Mesenchymal stem cell (in vitro differentiated cells and primary cell): ENCODE measurements around the gene ERI3.

Experiments
- DNase-seq: peaks from one replicate; pipeline ENCODE4 v3.0.0-alpha.2; 2013
- H2AFZ ChIP-seq: one replicate; pipeline ENCODE4 v1.6.1; 2013; ENCODE audit warnings: low read depth, mild to moderate bottlenecking, control low read depth, inconsistent platforms, low read length, moderate library complexity
- H2AK5ac ChIP-seq: 2 replicates; pipeline ENCODE4 v1.6.1; 2013; ENCODE audit warnings: low read length, moderate library complexity, mild to moderate bottlenecking, inconsistent platforms; ENCODE audit not compliant: severe bottlenecking
- H2BK120ac ChIP-seq: one replicate; pipeline ENCODE4 v1.6.1; 2013; ENCODE audit warnings: low read depth, mild to moderate bottlenecking, inconsistent platforms, low read length, moderate library complexity
- H2BK12ac ChIP-seq, 2 experiments: one replicate each; pipeline ENCODE4 v1.6.1; 2013; ENCODE audit warnings: inconsistent platforms in 2 of 2, low read length in 2 of 2, mild to moderate bottlenecking in 2 of 2, moderate library complexity in 2 of 2, control low read depth in 1 of 2
- H2BK15ac ChIP-seq: one replicate; pipeline ENCODE4 v1.6.1; 2013; ENCODE audit warnings: mild to moderate bottlenecking, low read depth, inconsistent platforms; ENCODE audit not compliant: poor library complexity, severe bottlenecking
- H2BK5ac ChIP-seq: 2 replicates; pipeline ENCODE4 v1.6.1; 2013; ENCODE audit warnings: low read depth, mild to moderate bottlenecking, low read length, control low read depth, inconsistent platforms; ENCODE audit not compliant: poor library complexity, severe bottlenecking
- H3K14ac ChIP-seq, 2 experiments: one replicate each; pipeline ENCODE4 v1.6.1; 2013; ENCODE audit warnings: inconsistent platforms in 2 of 2, low read length in 2 of 2, control low read depth in 1 of 2, mild to moderate bottlenecking in 1 of 2, moderate library complexity in 1 of 2
- H3K18ac ChIP-seq, 2 experiments: one replicate each; pipeline ENCODE4 v1.6.1; 2013; ENCODE audit warnings: inconsistent platforms in 2 of 2, low read length in 2 of 2, control low read depth in 1 of 2, low read depth in 1 of 2, mild to moderate bottlenecking in 1 of 2
- H3K23ac ChIP-seq, 2 experiments: one replicate each; pipeline ENCODE4 v1.6.1; 2013; ENCODE audit warnings: inconsistent platforms in 2 of 2, low read length in 2 of 2, mild to moderate bottlenecking in 2 of 2, moderate library complexity in 2 of 2, control low read depth in 1 of 2
- H3K27ac ChIP-seq: 2 replicates; pipeline ENCODE4 v1.5.1; 2013; ENCODE audit warnings: mild to moderate bottlenecking, moderate library complexity, low read length, control low read depth, inconsistent platforms; ENCODE audit not compliant: poor library complexity, severe bottlenecking
- H3K27me3 ChIP-seq, 2 experiments: 2 replicates each; pipeline versions ENCODE4 v1.6.1 to v1.7.0; 2013; ENCODE audit warnings: low read length in 2 of 2, mild to moderate bottlenecking in 2 of 2, moderate library complexity in 2 of 2, control low read depth in 1 of 2, inconsistent platforms in 1 of 2; ENCODE audit not compliant: control insufficient read depth in 1 of 2, insufficient read depth in 1 of 2
- H3K36me3 ChIP-seq, 2 experiments: 2 replicates each; pipeline versions ENCODE4 v1.6.1 to v1.7.0; 2013; ENCODE audit warnings: low read length in 2 of 2, control low read depth in 1 of 2, inconsistent platforms in 1 of 2, low read depth in 1 of 2, mild to moderate bottlenecking in 1 of 2; ENCODE audit not compliant: insufficient read depth in 2 of 2, control insufficient read depth in 1 of 2
- H3K4ac ChIP-seq, 2 experiments: one replicate each; pipeline ENCODE4 v1.6.1; 2013; ENCODE audit warnings: inconsistent platforms in 2 of 2, low read length in 2 of 2, mild to moderate bottlenecking in 2 of 2, moderate library complexity in 2 of 2, control low read depth in 1 of 2, low read depth in 1 of 2
- H3K4me1 ChIP-seq: 2 replicates; pipeline ENCODE4 v1.6.1; 2013; ENCODE audit warnings: low read depth, low read length, control low read depth; ENCODE audit not compliant: control insufficient read depth, insufficient read depth
- H3K4me2 ChIP-seq: 2 replicates; pipeline ENCODE4 v1.6.1; 2013; ENCODE audit warnings: low read length, mild to moderate bottlenecking, inconsistent platforms; ENCODE audit not compliant: poor library complexity, severe bottlenecking
- H3K4me3 ChIP-seq, 2 experiments: 2 replicates each; pipeline versions ENCODE4 v1.5.1 to v1.7.0; 2013; ENCODE audit warnings: low read length in 2 of 2, mild to moderate bottlenecking in 2 of 2, control low read depth in 1 of 2, low read depth in 1 of 2; ENCODE audit not compliant: insufficient read depth in 1 of 2
- H3K79me1 ChIP-seq: replicated peaks from 2 replicates; pipeline ENCODE4 v1.6.1; 2013; ENCODE audit warnings: mild to moderate bottlenecking, control low read depth, low read length, inconsistent platforms; ENCODE audit not compliant: poor library complexity, severe bottlenecking
- H3K9ac ChIP-seq: 2 replicates; pipeline ENCODE4 v1.7.0; 2013; ENCODE audit warnings: mild to moderate bottlenecking, low read length, moderate library complexity
- H3K9me3 ChIP-seq: 2 replicates; pipeline ENCODE4 v1.7.0; 2013; ENCODE audit warnings: mild to moderate bottlenecking, low read length; ENCODE audit not compliant: control insufficient read depth
- H4K8ac ChIP-seq: one replicate; pipeline ENCODE4 v1.6.1; 2013; ENCODE audit warnings: inconsistent platforms, mild to moderate bottlenecking, low read length, moderate library complexity
- H4K91ac ChIP-seq: one replicate; pipeline ENCODE4 v1.6.1; 2013; ENCODE audit warnings: mild to moderate bottlenecking, low read length, inconsistent platforms
- WGBS: methylation state at CpG from one replicate; pipeline ENCODE4 v1.1.7; 2013; ENCODE audit warnings: mixed read lengths; 5-methylcytosine and 5-hydroxymethylcytosine counted together

Gene ERI3

GRCh38 chr1:44239331-44239960, 115.6 kb downstream of the ERI3 start:
- Histone ChIP-seq H3K27me3 (no peaks in the 10 kb centered on the region), H2BK120ac (peak overlapping the region; percentile 86), H3K27ac (peak overlapping the region; percentile 63), H3K4me1 (peaks cover 36% of the 10 kb centered on the region), H3K9me3 (no peaks in the 10 kb centered on the region), H3K4me3 (no peak overlapping the region), H3K23ac (no peak overlapping the region), H3K4ac (peak overlapping the region; percentile 55 to 57), H4K8ac (peak overlapping the region; percentile 82), H2BK5ac (no peak overlapping the region), H3K4me2 (no peak overlapping the region), H3K9ac (peak overlapping the region; percentile 32), H4K91ac (peak overlapping the region; percentile 87), H2AFZ (no peak overlapping the region), H2BK12ac (peak overlapping the region; percentile 67 to 72), H2AK5ac (peak overlapping the region; percentile 29), H3K79me1 (peaks cover 8% of the 10 kb centered on the region), H3K36me3 (peaks cover 24 to 40% of the 10 kb centered on the region in 2 experiments), H2BK15ac (peak overlapping the region; percentile 38), H3K18ac (peak overlapping the region; percentile 61 to 73), H3K14ac (peak overlapping the region in 1 of 2 experiments; percentile 29)
- DNase-seq, result peak; percentile 66
- 26% methylated on average over 7 of the region's 8 CpGs for WGBS

GRCh38 chr1:44238660-44239059, 116.4 kb downstream of the ERI3 start:
- H3K9ac ChIP-seq, result no peak overlapping the region
- no peak overlapping the region for H2AFZ ChIP-seq
- no peak overlapping the region for H2BK5ac ChIP-seq
- no peak overlapping the region for H2BK15ac ChIP-seq
- H3K27ac ChIP-seq, result peak overlapping the region; percentile 63
- peaks cover 16 to 34% of the 10 kb centered on the region in 2 experiments for H3K36me3 ChIP-seq
- H3K14ac ChIP-seq, result peak overlapping the region in 1 of 2 experiments; percentile 15
- no peak overlapping the region for H3K4me2 ChIP-seq
- no peaks in the 10 kb centered on the region for H3K9me3 ChIP-seq
- H3K18ac ChIP-seq, result peak overlapping the region; percentile 64 to 82
- H4K91ac ChIP-seq, result peak overlapping the region; percentile 61
- DNase-seq, result no peak
- H3K4me1 ChIP-seq, result peaks cover 34% of the 10 kb centered on the region
- H4K8ac ChIP-seq, result peak overlapping the region; percentile 89
- H3K79me1 ChIP-seq, result peaks cover 8% of the 10 kb centered on the region
- H2AK5ac ChIP-seq, result peak overlapping the region; percentile 2
- no peak overlapping the region for H3K4me3 ChIP-seq
- H2BK12ac ChIP-seq, result peak overlapping the region; percentile 72 to 79
- H3K4ac ChIP-seq, result peak overlapping the region in 1 of 2 experiments; percentile 63
- no peaks in the 10 kb centered on the region for H3K27me3 ChIP-seq
- H2BK120ac ChIP-seq, result peak overlapping the region; percentile 86
- H3K23ac ChIP-seq, result no peak overlapping the region
- WGBS, result no CpG with 5 or more reads among the region's 4 CpGs

- Histone ChIP-seq H2AFZ (peak overlapping the region; percentile 65), H3K4me3 (peak overlapping the region in 1 of 2 experiments; percentile 14), H4K91ac (peak overlapping the region; percentile 85), H3K36me3 (peaks cover 10 to 27% of the 10 kb centered on the region in 2 experiments), H2BK12ac (peak overlapping the region in 1 of 2 experiments; percentile 79), H3K4me1 (peaks cover 34% of the 10 kb centered on the region), H3K27ac (no peak overlapping the region), H3K14ac (peak overlapping the region in 1 of 2 experiments; percentile 87), H3K4me2 (peak overlapping the region; percentile 69), H3K9me3 (no peaks in the 10 kb centered on the region), H3K4ac (peak overlapping the region; percentile 3 to 40), H2BK15ac (peak overlapping the region; percentile 26), H3K23ac (no peak overlapping the region), H3K18ac (peak overlapping the region; percentile 64 to 82), H3K9ac (no peak overlapping the region), H2BK5ac (peak overlapping the region; percentile 15), H4K8ac (peak overlapping the region; percentile 81), H2AK5ac (peak overlapping the region; percentile 2), H3K79me1 (peaks cover 8% of the 10 kb centered on the region), H2BK120ac (no peak overlapping the region), H3K27me3 (no peaks in the 10 kb centered on the region)
- WGBS, result 29% methylated on average over 32 of the region's 33 CpGs
- DNase-seq, result peak; percentile 83
Measured at GRCh38 chr1:44237721-44238457, 117.2 kb downstream of the ERI3 start.
